ENCODE data around the gene CSGALNACT2.
"Not testable (repeated sequence)": the region's sequence is repeated elsewhere in the genome, so short reads cannot be mapped to it uniquely, and the experiment has no call there.

The CSGALNACT2 gene

DNA sequence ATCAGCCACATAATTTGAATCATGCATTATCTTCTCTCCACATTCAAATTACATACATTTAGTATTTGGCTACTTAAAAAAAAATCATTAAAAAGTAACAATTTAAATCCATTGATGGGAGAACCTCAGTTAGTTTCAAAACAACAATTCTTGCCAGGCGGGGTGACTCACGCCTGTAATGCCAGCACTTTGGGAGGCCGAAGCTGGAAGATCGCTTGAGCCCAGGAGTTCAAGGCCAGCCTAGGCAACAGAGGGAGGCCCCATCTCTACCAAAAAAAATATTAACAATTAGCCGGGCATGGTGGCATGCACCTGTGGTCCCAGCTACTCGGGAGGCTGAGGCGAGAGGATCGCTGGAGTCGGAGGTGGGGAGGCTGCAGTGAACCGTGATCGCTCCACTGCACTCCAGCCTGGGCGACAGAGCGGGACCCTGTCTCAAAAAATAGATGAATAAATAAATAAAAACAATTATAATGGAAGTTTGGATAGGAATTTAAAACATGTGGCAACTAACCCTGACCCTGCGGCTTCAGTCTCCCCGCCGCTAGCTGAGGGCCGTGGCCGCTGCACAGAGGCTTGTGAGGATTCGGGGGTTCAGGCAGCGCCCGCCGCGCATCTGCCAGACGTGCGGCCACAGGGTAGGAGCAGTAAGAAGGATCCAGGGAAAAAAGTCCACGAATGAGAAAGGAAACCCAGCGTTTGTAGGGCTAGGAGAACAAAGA lies 1.1 kb upstream of the CSGALNACT2 start:
- in situ Hi-C loops (cut with MboI; ENCODE audit: low sequenced_read_pairs): no loop called here

DNA sequence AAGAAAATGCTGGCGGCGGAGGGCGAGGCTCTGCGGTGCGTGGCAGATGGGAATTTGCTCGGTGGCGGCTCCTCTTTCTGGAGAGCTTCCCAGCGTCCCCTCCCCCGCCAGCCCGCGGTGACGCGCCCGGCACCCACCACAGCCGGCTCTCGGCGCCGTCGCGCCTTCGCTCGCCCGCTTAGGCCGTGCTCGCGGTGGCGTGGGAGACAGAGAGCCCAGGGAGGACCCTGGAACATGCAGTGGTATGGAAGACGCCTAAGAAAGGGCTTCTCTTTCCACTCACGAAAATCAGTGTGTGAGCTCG lies 576 bp upstream of the CSGALNACT2 start:
- in situ Hi-C loops (cut with MboI; ENCODE audit: low sequenced_read_pairs): no loop called here

DNA sequence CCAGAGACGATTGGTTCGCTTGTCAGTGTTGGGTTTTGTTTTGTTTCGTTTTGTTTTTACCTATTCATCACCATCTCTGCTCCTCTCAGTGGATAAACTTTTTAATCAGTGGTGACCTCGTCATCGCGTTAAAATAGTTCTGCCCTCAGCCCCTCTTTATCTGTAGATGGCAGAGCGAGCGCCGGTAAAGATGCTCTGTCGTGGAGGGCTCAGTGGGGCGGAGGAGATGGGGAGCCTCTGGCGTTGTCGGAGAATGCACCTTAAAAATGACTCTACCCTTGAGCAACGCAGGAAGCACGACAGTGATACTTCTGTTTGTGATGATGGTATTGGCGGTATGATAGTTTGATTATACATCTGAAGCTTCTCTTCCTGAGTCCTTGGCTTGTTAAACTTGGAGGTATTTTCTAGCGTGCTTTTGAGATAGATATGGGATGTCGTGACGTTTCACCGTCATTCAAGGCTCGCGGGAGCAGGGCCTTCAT lies 554 bp downstream of the CSGALNACT2 start:
- in situ Hi-C loops (cut with MboI; ENCODE audit: low sequenced_read_pairs): no loop called here

DNA sequence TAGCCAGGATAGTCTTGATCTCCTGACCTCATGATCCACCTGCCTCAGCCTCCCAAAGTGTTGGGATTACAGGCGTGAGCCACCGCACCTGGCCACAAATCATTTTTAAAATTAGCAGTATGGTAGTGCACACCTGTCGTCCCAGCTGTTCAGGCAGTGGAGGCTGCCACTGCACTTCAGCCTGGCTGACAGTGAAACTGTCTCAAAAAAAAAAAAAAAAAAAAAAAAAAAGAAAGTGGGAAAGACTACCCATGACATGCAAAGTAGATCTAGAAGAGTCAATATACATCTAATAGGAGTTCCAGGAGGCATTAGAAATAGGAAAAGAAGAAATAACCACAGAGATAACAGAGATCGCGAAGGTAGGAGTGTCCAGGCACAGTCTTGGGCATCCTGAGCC lies 3.2 kb downstream of the CSGALNACT2 start:
- in situ Hi-C loops (cut with MboI; ENCODE audit: low sequenced_read_pairs): no loop called here

DNA sequence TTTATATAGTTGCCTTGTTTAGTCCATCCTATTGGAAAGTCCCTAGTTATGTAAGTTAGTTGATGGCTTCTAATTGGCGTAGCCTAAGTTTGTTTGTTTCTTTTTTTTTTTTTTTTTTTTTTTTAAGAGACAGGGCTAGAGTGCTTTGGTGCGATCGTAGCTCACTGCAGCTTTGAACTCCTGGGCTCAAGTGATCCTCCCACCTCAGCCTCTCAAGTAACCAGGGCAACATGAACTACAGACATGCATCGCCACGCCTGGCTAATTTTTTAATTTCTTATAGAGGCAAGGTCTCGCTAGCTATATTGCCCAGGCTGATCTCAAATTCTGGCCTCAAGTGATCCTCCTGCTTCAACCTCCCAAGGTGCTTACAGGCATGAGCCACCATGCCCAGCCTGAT lies 7.1 kb downstream of the CSGALNACT2 start:
- in situ Hi-C loops (cut with MboI; ENCODE audit: low sequenced_read_pairs): no loop called here

DNA sequence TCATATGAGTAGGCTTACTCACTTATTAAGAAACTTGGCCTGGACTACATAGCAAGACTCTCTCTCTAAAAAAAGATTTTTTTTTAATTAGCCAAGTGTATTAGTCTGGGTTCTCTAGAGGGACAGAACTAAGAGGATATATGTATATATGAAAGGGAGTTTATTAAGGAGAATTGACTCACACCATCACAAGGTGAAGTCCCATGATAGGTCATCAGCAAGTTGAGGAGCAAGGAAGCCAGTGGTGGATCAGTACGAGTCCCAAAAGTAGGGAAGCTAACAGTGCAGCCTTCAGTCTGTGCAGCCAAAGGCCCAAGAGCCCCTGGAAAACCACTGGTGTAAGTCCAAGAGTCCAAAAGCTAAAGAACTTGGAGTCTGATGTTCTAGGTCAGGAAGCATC lies 7.7 kb downstream of the CSGALNACT2 start:
- in situ Hi-C loops (cut with MboI; ENCODE audit: low sequenced_read_pairs): not testable (repeated sequence)

DNA sequence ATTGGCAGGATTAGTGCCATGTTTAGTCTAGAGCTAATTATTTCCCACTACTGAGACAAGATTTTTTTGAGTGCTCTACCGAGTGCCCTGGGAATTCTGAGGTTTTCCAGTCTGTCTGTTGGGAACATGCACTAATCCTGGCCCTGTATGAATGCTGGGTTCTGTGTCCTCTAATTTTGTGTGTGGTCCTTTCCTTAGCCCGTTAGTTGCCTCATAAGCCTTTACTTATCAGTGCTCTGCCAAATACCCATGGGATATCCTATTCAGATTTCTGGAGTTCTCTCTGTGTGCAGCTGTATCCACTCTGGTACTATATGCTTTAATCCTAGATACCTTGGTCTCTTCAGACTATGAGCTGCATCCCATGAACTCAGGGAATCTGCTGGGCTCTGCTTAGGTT lies 13.1 kb downstream of the CSGALNACT2 start:
- in situ Hi-C loops (cut with MboI; ENCODE audit: low sequenced_read_pairs): no loop called here

DNA sequence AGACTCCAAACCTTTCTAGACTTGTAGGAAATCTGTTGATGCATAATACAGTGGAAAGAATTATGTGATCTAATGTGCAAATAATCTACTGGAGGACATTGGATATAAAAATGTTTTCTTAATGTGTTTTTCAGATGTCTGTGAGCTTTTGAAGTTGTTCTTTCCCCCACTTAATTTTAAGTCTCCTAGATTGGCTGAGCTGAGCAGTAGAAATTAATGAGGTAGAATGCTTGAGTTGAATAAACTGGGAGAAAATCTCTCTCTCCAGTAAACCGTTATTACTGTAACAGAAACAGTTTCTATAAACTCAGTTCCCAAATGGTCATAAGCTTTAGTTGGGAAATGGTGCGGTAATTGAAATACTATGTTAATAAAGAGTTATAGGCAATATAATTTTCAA lies 15.7 kb downstream of the CSGALNACT2 start:
- in situ Hi-C loops (cut with MboI; ENCODE audit: low sequenced_read_pairs): no loop called here

DNA sequence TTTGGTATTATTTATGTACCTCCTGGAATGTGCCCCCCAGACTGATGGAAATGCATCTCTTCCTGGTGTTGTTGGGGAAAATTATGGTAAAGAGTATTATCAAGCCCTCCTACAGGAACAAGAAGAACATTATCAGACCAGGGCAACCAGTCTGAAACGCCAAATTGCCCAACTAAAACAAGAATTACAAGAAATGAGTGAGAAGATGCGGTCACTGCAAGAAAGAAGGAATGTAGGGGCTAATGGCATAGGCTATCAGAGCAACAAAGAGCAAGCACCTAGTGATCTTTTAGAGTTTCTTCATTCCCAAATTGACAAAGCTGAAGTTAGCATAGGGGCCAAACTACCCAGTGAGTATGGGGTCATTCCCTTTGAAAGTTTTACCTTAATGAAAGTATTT lies 17.0 kb downstream of the CSGALNACT2 start:
- in situ Hi-C loops (cut with MboI; ENCODE audit: low sequenced_read_pairs): no loop called here

DNA sequence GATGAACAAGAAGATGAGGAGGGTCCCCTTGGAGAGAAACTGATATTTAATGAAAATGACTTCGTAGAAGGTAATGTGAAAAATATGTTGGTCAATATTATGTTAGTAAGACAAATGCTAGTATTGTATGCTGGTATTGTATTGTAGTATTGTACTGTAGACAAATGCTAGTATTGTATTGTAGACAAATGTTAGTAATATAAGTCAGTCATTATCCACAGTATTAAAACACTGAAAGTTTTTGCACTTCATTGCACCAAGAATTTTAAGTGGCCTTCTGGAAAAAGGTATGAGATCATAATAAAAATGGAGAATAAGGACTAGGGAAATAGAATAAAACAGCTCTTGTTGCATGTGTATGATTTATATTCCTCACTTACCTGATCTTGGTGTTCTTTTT lies 17.5 kb downstream of the CSGALNACT2 start:
- in situ Hi-C loops (cut with MboI; ENCODE audit: low sequenced_read_pairs): no loop called here

DNA sequence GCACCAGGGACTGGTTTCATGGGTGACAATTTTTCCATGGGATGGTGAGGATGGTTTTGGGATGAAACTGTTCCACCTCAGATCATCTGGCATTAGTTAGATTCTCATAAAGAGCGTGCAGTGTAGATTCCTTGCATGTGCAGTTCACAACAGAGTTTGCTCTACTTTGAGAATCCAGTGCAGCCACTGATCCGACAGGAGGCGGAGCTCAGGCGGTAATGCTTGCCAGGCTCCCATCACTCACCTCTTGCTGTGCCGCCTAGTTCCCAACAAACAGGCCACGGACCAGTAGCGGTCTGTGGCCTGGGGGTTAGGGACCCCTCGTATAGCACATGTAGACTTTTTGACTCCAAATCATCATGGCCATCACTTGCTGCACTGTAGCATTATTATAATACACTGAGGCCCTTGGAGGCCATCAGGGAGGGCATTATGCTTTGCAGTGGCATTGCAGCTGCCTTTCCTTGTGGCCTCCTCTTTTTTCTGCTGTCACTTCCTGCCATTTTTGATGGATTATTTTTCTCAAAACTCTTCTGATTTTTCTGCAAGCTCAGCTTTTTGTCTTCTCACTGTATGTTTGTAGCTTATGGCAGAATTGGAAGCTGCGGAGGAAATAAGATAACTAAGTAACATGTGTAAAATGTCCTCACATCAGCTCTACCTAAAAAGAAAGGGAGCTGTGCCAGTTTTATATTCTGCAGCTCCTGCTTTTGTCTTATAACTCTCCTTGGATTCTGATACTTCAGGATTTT lies 18.5 kb downstream of the CSGALNACT2 start:
- in situ Hi-C loops (cut with MboI; ENCODE audit: low sequenced_read_pairs): no loop called here

DNA sequence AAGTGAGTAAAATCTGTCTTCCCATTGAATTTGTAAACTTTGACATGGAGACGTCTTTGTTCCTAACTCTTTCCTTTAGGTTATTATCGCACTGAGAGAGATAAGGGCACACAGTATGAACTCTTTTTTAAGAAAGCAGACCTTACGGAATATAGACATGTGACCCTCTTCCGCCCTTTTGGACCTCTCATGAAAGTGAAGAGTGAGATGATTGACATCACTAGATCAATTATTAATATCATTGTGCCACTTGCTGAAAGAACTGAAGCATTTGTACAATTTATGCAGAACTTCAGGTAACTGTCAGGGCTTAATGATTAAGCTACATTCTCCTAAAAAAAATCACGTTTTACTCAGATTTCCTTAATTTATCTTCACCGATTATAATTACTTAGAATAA lies 20.4 kb downstream of the CSGALNACT2 start:
- in situ Hi-C loops (cut with MboI; ENCODE audit: low sequenced_read_pairs): no loop called here

DNA sequence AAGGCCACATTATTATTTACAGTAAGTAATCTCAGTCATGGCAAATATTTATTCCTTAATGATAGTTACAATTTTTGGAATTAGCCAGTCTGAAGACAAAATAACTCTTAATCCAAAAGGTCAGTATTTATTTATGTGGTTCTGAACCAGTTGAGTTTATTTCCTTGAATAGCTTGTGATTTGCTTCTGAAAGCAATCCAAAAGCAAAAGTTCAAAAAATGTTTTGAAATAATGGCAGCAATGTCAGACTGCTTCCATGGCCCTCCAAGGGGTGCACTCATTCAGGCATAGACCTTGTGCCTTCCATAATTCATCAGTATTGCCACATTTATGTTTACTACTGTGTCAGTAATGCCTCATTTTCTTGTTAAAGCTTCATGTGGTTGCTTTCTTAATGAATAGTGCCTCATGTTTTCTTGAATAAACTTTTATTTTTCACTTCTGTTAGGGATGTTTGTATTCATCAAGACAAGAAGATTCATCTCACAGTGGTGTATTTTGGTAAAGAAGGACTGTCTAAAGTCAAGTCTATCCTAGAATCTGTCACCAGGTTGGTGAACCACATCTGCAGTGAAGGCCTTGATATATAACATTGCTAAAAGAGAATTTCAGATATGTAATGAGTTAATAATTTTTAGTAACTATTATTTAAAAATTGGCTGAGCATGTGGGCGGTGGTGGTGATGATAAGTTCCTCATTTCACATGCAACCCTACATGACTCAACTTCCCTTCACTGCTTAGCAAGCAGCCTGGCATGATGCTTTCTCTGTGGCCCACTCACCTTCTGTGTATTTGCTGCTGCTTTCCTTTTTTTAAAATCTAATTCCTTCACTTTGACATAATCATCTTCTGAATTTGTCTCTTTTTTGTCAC lies 22.0 kb downstream of the CSGALNACT2 start:
- in situ Hi-C loops (cut with MboI; ENCODE audit: low sequenced_read_pairs): no loop called here

DNA sequence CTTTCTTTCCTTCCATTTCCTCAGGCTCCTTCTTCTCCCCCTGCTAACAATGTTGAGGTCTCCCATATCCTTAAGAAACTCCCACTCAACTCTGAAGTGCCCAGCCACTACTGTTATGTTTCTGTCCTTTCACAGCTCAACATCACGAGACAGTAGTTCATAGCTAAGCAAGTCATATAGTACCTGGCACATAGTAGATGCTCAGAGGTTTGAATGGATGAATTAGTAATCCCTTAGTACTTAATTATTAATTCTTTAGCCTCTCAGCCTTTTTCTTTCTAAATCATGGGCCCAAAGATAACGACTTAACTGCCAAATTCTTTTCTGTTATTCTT lies 22.6 kb downstream of the CSGALNACT2 start:
- in situ Hi-C loops (cut with MboI; ENCODE audit: low sequenced_read_pairs): no loop called here

DNA sequence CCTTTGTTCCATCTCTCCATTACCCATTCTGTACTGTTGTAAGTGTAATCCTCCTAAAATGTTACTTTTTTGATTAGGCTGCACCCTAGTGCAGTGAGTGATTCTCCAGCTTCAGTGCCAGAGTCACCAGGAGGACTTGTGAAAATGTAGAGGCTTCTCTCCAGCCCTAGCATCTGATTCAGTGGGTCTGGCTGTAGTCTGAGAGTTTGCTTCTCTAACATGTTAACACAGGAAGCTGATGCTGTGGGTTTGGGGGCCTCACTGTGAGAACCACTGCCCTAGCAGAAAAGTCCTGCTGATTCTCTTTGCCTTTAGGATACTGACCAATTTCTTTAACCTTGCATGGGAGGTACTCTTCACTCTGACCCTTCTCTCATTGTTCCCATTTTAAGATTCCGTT lies 24.4 kb downstream of the CSGALNACT2 start:
- in situ Hi-C loops (cut with MboI; ENCODE audit: low sequenced_read_pairs): no loop called here

DNA sequence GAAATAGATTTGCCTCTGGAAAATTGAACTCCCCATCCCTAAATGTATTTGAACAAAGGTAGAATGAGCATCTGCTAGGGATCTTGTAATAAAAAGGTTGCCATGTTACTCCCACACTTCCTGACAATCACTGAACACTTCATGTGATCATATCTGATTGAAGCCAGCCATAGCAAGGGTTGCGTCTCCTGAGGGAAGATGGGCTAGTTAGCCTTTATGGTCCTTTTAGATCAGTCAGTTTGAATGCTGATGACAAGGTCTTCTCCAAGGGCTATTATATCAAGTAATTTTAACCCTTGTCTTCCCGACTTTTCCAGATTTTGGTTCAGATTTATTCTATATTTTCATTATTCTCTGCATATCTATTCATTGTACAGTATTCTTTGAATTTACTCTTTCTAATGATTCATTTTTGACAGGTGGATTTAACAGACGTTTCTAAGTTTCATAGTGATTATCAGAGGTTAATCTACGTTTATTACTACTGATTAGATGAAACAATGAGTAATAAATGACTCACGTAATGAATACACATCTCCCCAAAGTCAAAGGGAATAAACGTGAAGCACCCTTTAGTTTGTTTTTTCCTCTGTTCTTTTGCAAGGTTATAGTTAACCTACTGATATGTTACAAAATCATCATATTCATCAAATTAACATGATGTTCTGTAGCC lies 28.1 kb downstream of the CSGALNACT2 start:
- in situ Hi-C loops (cut with MboI; ENCODE audit: low sequenced_read_pairs): no loop called here

DNA sequence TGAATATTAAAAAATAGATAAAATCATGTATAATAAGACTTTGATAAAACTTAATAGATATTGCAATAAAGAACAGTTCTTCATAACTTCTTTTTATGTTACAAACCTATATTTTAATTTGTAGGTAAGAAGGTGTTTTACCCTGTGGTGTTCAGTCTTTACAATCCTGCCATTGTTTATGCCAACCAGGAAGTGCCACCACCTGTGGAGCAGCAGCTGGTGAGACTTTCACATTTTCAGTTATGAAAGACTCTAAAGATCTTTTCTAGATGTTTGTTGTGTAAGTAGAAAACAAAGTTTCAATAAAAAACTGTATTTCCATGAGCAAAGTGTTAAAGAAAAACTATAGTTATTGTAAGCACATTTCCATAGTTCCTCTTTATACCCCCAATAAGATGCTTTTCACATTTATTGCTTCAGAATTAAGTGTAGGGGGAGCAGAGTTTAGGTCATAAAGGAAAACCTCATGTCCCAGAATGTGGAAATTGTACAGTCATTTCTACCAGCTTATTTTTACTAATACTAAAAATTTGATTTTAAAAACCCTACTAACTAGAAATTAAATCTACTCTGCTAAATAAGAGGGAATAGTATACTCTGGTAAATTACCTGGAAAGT lies 28.7 kb downstream of the CSGALNACT2 start:
- in situ Hi-C loops (cut with MboI; ENCODE audit: low sequenced_read_pairs): no loop called here

DNA sequence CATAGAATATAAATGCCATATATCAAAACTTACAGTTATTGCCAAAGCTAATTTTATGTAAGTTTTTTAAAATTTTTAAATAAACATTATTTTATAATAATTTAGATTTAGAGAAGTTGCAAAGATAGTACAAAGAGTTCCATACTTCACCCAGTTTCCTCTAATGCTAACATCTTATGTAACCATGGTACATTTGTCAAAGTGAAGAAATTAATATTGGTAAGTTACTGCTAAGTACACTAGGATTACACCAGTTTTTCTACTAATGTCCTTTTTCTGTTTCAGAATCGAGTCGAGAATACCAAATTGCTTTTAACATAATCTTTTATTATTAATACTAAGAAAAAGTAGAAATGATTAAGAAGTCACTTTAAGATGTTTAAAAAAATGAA lies 29.2 kb downstream of the CSGALNACT2 start:
- in situ Hi-C loops (cut with MboI; ENCODE audit: low sequenced_read_pairs): no loop called here

DNA sequence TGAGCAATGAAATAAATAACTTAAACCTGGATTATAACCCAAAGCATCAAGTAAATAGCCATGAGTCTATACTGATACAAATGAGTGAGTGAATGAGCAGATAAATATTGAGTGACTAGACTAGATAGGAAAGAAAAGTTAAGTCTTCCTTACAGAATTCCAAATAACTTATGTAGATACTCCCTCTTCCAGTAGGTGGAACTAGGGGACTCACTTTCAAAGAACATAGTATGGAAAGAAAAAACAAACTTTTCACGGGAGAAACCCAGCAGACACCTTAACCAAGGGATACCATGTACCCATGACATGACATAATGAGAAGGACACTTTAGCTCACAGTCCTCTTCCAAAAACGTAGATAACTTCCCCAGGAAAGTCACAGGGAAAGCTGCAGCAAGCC lies 32.2 kb downstream of the CSGALNACT2 start:
- in situ Hi-C loops (cut with MboI; ENCODE audit: low sequenced_read_pairs): no loop called here

DNA sequence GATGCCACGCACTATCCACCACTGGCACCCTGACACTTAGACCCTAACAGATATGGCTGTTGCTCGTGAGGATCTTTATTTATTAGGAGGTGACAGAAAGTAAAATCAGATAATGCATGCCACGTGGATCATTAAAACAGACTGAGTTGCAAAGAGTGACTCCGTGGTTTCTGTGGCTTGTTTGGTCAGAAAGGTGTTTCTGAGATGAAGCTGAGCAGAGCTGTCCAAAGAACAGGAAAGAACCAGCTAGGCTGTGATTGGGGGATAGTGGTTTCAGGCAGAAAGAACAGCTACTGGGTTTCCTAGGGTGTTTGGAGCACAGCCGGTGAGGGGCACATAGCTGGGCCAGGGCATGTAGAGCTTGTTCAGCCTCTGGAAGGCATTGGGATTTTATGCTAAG lies 34.4 kb downstream of the CSGALNACT2 start:
- in situ Hi-C loops (cut with MboI; ENCODE audit: low sequenced_read_pairs): no loop called here

DNA sequence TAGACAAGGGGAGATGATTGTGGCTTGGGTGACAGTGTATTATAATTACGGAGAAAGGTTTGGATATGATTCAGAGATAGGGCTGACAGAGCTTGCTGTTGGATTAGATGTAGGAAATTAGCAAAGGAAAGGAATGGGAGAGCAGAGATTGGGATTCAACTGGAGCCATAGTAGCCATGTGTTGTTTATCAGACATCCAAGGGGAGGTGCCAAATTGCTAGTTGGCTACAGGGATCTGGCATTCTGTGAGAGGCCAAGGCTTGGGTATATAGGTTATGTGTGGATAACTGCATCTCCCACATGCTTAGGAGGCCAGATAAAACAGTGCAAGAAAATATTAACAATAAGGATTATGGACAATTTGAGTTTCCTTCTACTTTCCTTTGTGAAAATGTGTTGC lies 34.9 kb downstream of the CSGALNACT2 start:
- in situ Hi-C loops (cut with MboI; ENCODE audit: low sequenced_read_pairs): no loop called here
